ENCODE results near the gene CLEC12A.
"Not testable (repeated sequence)": the region's sequence is repeated elsewhere in the genome, so short reads cannot be mapped to it uniquely, and the experiment has no call there.

The CLEC12A gene

GRCh38 chr12:9961901-9962300, 9.3 kb upstream of the CLEC12A start:
- H3K36me3 ChIP-seq (ENCODE audit: insufficient read depth, insufficient read length, low read length) = no peaks in the 10 kb centered on the region
- no peaks in the 10 kb centered on the region for H3K27me3 ChIP-seq (ENCODE audit: insufficient read depth, insufficient read length)
- TF ChIP-seq YY1 (IDR thresholded peaks at IDR 0.05; ENCODE audit: insufficient read depth, insufficient read length) (no peak), SUZ12 (IDR thresholded peaks at IDR 0.05; ENCODE audit: extremely low read depth, insufficient read depth, insufficient read length) (no peak), ZNF274 (IDR thresholded peaks at IDR 0.05; ENCODE audit: low read depth, low read length) (no peak)
- DNase-seq (ENCODE audit: low read depth, low spot score) = no peak
- H3K9ac ChIP-seq (ENCODE audit: insufficient read length, low read depth) = no peak overlapping the region
- H3K4me3 ChIP-seq (ENCODE audit: insufficient read length, low read depth) = no peak overlapping the region
- H3K9me3 ChIP-seq (ENCODE audit: insufficient read depth, low read length) = no peaks in the 10 kb centered on the region
- no peaks in the 10 kb centered on the region for H3K4me1 ChIP-seq (ENCODE audit: insufficient read depth, insufficient read length)

DNA sequence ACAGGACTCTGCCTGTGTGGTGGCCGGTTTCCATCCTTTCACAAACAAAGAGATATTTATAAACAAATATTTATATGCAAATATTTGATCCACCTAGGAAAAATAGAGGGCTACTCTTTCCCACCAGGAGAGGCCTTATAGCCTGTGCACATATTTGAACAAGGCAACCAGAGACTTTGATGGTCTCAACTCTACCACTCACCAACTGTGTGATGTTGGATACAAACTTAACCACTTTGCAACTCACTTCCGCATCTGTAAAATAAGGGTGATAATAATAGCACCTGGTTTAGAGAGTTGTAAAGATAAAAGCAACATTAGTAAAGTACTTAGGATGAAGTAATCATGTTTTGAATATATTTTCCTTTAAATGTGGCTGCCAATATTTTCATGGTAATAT, 1.5 kb upstream of the CLEC12A start:
- no peaks in the 10 kb centered on the region for H3K4me1 ChIP-seq (ENCODE audit: insufficient read depth, insufficient read length)
- no peak for DNase-seq (ENCODE audit: low read depth, low spot score)
- no peaks in the 10 kb centered on the region for H3K36me3 ChIP-seq (ENCODE audit: insufficient read depth, insufficient read length, low read length)
- no peak for TF ChIP-seq YY1 (IDR thresholded peaks at IDR 0.05; ENCODE audit: insufficient read depth, insufficient read length)
- TF ChIP-seq ZNF274 (IDR thresholded peaks at IDR 0.05; ENCODE audit: low read depth, low read length) = no peak
- no peak for TF ChIP-seq SUZ12 (IDR thresholded peaks at IDR 0.05; ENCODE audit: extremely low read depth, insufficient read depth, insufficient read length)
- H3K27me3 ChIP-seq (ENCODE audit: insufficient read depth, insufficient read length) = no peaks in the 10 kb centered on the region
- no peak overlapping the region for H3K9ac ChIP-seq (ENCODE audit: insufficient read length, low read depth)
- H3K4me3 ChIP-seq (ENCODE audit: insufficient read length, low read depth) = no peak overlapping the region
- H3K9me3 ChIP-seq (ENCODE audit: insufficient read depth, low read length) = peaks cover 8% of the 10 kb centered on the region

- no peaks in the 10 kb centered on the region for H3K36me3 ChIP-seq (ENCODE audit: insufficient read depth, insufficient read length, low read length)
- H3K4me3 ChIP-seq (ENCODE audit: insufficient read length, low read depth) = no peak overlapping the region
- H3K9me3 ChIP-seq (ENCODE audit: insufficient read depth, low read length) = peaks cover 33% of the 10 kb centered on the region
- H3K9ac ChIP-seq (ENCODE audit: insufficient read length, low read depth) = no peak overlapping the region
- no peaks in the 10 kb centered on the region for H3K27me3 ChIP-seq (ENCODE audit: insufficient read depth, insufficient read length)
- H3K4me1 ChIP-seq (ENCODE audit: insufficient read depth, insufficient read length) = no peaks in the 10 kb centered on the region
- DNase-seq (ENCODE audit: low read depth, low spot score) = no peak
- TF ChIP-seq YY1 (IDR thresholded peaks at IDR 0.05; ENCODE audit: insufficient read depth, insufficient read length) (no peak), SUZ12 (IDR thresholded peaks at IDR 0.05; ENCODE audit: extremely low read depth, insufficient read depth, insufficient read length) (no peak), ZNF274 (IDR thresholded peaks at IDR 0.05; ENCODE audit: low read depth, low read length) (no peak)
These were observed 2.7 kb downstream of the CLEC12A start for GRCh38 chr12:9973949-9974348.

GRCh38 chr12:9974731-9975130, 3.5 kb downstream of the CLEC12A start:
- H3K9me3 ChIP-seq (ENCODE audit: insufficient read depth, low read length) = peaks cover 33% of the 10 kb centered on the region
- DNase-seq (ENCODE audit: low read depth, low spot score); H3K4me1 ChIP-seq (ENCODE audit: insufficient read depth, insufficient read length); H3K36me3 ChIP-seq (ENCODE audit: insufficient read depth, insufficient read length, low read length); H3K27me3 ChIP-seq (ENCODE audit: insufficient read depth, insufficient read length); H3K4me3 ChIP-seq (ENCODE audit: insufficient read length, low read depth); H3K9ac ChIP-seq (ENCODE audit: insufficient read length, low read depth): not testable (repeated sequence)

DNA sequence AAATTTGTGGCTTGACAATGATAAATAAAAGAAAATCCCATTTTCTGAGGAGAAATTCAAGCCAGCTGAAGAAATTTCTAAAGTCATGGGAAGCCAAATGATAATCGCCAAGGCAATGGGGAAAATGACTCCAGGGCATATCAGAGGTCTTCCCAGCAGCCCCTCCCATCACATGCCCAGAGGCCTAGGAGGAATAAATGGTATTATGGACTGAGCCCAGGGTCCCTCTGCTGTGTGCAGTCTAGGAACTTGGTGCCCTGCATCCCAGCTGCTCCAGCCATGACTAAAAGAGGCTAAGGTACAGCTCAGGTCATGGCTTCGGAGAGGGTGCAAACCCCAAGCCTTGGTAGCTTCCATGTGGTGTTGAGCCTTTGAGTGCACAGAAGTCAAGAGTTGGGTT, 4.4 kb downstream of the CLEC12A start:
- Histone ChIP-seq H3K9ac (ENCODE audit: insufficient read length, low read depth) (no peak overlapping the region), H3K36me3 (ENCODE audit: insufficient read depth, insufficient read length, low read length) (no peaks in the 10 kb centered on the region), H3K4me3 (ENCODE audit: insufficient read length, low read depth) (no peak overlapping the region), H3K27me3 (ENCODE audit: insufficient read depth, insufficient read length) (no peaks in the 10 kb centered on the region), H3K9me3 (ENCODE audit: insufficient read depth, low read length) (peaks cover 33% of the 10 kb centered on the region), H3K4me1 (ENCODE audit: insufficient read depth, insufficient read length) (no peaks in the 10 kb centered on the region)
- no peak for TF ChIP-seq ZNF274 (IDR thresholded peaks at IDR 0.05; ENCODE audit: low read depth, low read length)
- no peak for TF ChIP-seq YY1 (IDR thresholded peaks at IDR 0.05; ENCODE audit: insufficient read depth, insufficient read length)
- no peak for TF ChIP-seq SUZ12 (IDR thresholded peaks at IDR 0.05; ENCODE audit: extremely low read depth, insufficient read depth, insufficient read length)
- no peak for DNase-seq (ENCODE audit: low read depth, low spot score)

GRCh38 chr12:9976626-9977025, 5.4 kb downstream of the CLEC12A start:
- H3K27me3 ChIP-seq (ENCODE audit: insufficient read depth, insufficient read length); H3K4me1 ChIP-seq (ENCODE audit: insufficient read depth, insufficient read length); H3K4me3 ChIP-seq (ENCODE audit: insufficient read length, low read depth): not testable (repeated sequence)

GRCh38 chr12:9977916-9978315, 6.7 kb downstream of the CLEC12A start:
- no peak for DNase-seq (ENCODE audit: low read depth, low spot score)
- H3K36me3 ChIP-seq (ENCODE audit: insufficient read depth, insufficient read length, low read length) = no peaks in the 10 kb centered on the region
- no peaks in the 10 kb centered on the region for H3K27me3 ChIP-seq (ENCODE audit: insufficient read depth, insufficient read length)

More at GRCh38 chr12:9976626-9977025, 5.4 kb downstream of the CLEC12A start:
- not testable (repeated sequence) for DNase-seq (ENCODE audit: low read depth, low spot score); H3K9ac ChIP-seq (ENCODE audit: insufficient read length, low read depth); H3K36me3 ChIP-seq (ENCODE audit: insufficient read depth, insufficient read length, low read length)
- peaks cover 33% of the 10 kb centered on the region for H3K9me3 ChIP-seq (ENCODE audit: insufficient read depth, low read length)

DNA sequence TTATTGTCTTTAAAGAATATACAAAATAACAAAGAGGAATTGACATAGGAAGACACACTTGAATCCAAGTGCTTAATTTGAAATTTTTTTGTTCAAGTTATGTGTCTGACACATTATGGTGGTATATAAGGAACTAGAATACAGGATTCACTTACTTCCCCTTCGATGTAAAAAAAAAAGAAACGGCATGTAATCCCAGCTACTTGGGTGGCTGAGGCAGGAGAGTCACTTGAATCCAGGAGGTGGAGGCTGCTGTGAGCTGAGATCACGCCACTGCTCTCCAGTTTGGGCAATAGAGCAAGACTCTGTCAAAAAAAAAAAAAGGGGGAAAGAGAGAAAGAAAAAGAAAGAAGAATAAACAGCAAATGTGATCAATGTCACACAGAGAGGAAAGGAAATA, 8.9 kb downstream of the CLEC12A start:
- TF ChIP-seq SUZ12 (IDR thresholded peaks at IDR 0.05; ENCODE audit: extremely low read depth, insufficient read depth, insufficient read length) = no peak
- TF ChIP-seq ZNF274 (IDR thresholded peaks at IDR 0.05; ENCODE audit: low read depth, low read length) = no peak
- TF ChIP-seq YY1 (IDR thresholded peaks at IDR 0.05; ENCODE audit: insufficient read depth, insufficient read length) = no peak
- peaks cover 21% of the 10 kb centered on the region for H3K9me3 ChIP-seq (ENCODE audit: insufficient read depth, low read length)
- no peak overlapping the region for H3K9ac ChIP-seq (ENCODE audit: insufficient read length, low read depth)
- no peak for DNase-seq (ENCODE audit: low read depth, low spot score)
- no peaks in the 10 kb centered on the region for H3K4me1 ChIP-seq (ENCODE audit: insufficient read depth, insufficient read length)
- H3K36me3 ChIP-seq (ENCODE audit: insufficient read depth, insufficient read length, low read length) = no peaks in the 10 kb centered on the region
- H3K4me3 ChIP-seq (ENCODE audit: insufficient read length, low read depth) = no peak overlapping the region
- no peaks in the 10 kb centered on the region for H3K27me3 ChIP-seq (ENCODE audit: insufficient read depth, insufficient read length)

More at GRCh38 chr12:9977916-9978315, 6.7 kb downstream of the CLEC12A start:
- Histone ChIP-seq H3K4me3 (ENCODE audit: insufficient read length, low read depth) (no peak overlapping the region), H3K4me1 (ENCODE audit: insufficient read depth, insufficient read length) (no peaks in the 10 kb centered on the region), H3K9ac (ENCODE audit: insufficient read length, low read depth) (no peak overlapping the region), H3K9me3 (ENCODE audit: insufficient read depth, low read length) (peaks cover 33% of the 10 kb centered on the region)
- TF ChIP-seq YY1 (IDR thresholded peaks at IDR 0.05; ENCODE audit: insufficient read depth, insufficient read length) = no peak
- no peak for TF ChIP-seq SUZ12 (IDR thresholded peaks at IDR 0.05; ENCODE audit: extremely low read depth, insufficient read depth, insufficient read length)

Measured in NT2/D1 (cell line).